Trophoblast cell (in vitro differentiated cells and primary cell): ENCODE results near the gene SDCCAG8.
A peak's percentile ranks its signal among the peaks of the same experiment; 100 is the strongest.

Source experiments
- DNase-seq, 2 donors: peaks; one replicate each; pipeline ENCODE4 v3.0.0-alpha.2; 2016
- H2AFZ ChIP-seq: 2 replicates; pipeline ENCODE4 v1.6.1; 2013; ENCODE audit warnings: low read length, moderate library complexity, mild to moderate bottlenecking; ENCODE audit not compliant: insufficient read depth, poor library complexity
- H2AK5ac ChIP-seq: 2 replicates; pipeline ENCODE4 v1.6.1; 2013; ENCODE audit warnings: mild to moderate bottlenecking, low read length
- H2BK120ac ChIP-seq: 2 replicates; pipeline ENCODE4 v1.6.1; 2013; ENCODE audit warnings: low read length, mild to moderate bottlenecking, moderate library complexity; ENCODE audit not compliant: insufficient read depth, poor library complexity
- H2BK12ac ChIP-seq: 2 replicates; pipeline ENCODE4 v1.6.1; 2013; ENCODE audit warnings: mild to moderate bottlenecking, low read length, moderate library complexity
- H2BK5ac ChIP-seq: 2 replicates; pipeline ENCODE4 v1.6.1; 2013; ENCODE audit warnings: low read length, low read depth, moderate library complexity, mild to moderate bottlenecking; ENCODE audit not compliant: poor library complexity
- H3K14ac ChIP-seq: 2 replicates; pipeline ENCODE4 v1.6.1; 2013; ENCODE audit warnings: mild to moderate bottlenecking, low read length
- H3K18ac ChIP-seq: 2 replicates; pipeline ENCODE4 v1.6.1; 2013; ENCODE audit warnings: mild to moderate bottlenecking, low read length
- H3K23ac ChIP-seq: 2 replicates; pipeline ENCODE4 v1.6.1; 2013; ENCODE audit warnings: low read length
- H3K27ac ChIP-seq: 2 replicates; pipeline ENCODE4 v1.5.1; 2013; ENCODE audit warnings: low read depth, mild to moderate bottlenecking, inconsistent platforms, low read length, moderate library complexity
- H3K27me3 ChIP-seq: 2 replicates; pipeline ENCODE4 v1.6.1; 2013; ENCODE audit warnings: inconsistent platforms, mild to moderate bottlenecking, low read length, moderate library complexity; ENCODE audit not compliant: insufficient read depth
- H3K36me3 ChIP-seq, 2 experiments: 1 replicate in 1 of 2; 2 replicates in 1 of 2; pipeline ENCODE4 v1.6.1; 2013; ENCODE audit warnings: low read length in 2 of 2, mild to moderate bottlenecking in 2 of 2, moderate library complexity in 1 of 2; ENCODE audit not compliant: insufficient read depth in 2 of 2, control insufficient read depth in 1 of 2
- H3K4ac ChIP-seq: 2 replicates; pipeline ENCODE4 v1.6.1; 2013; ENCODE audit warnings: low read depth, mild to moderate bottlenecking, low read length, moderate library complexity
- H3K4me1 ChIP-seq, 2 experiments: 1 replicate in 1 of 2; 2 replicates in 1 of 2; pipeline ENCODE4 v1.6.1; 2013; ENCODE audit warnings: low read length in 2 of 2, mild to moderate bottlenecking in 2 of 2, moderate library complexity in 1 of 2; ENCODE audit not compliant: insufficient read depth in 2 of 2, control insufficient read depth in 1 of 2
- H3K4me2 ChIP-seq: 2 replicates; pipeline ENCODE4 v1.6.1; 2013; ENCODE audit warnings: inconsistent platforms, mild to moderate bottlenecking, low read length, moderate library complexity
- H3K4me3 ChIP-seq: 2 replicates; pipeline ENCODE4 v1.5.1; 2013; ENCODE audit warnings: mild to moderate bottlenecking, low read depth, low read length, inconsistent platforms
- H3K79me1 ChIP-seq: one replicate; pipeline ENCODE4 v1.6.1; 2013; ENCODE audit warnings: low read length
- H3K79me2 ChIP-seq: 2 replicates; pipeline ENCODE4 v1.6.1; 2013; ENCODE audit warnings: low read length, mild to moderate bottlenecking; ENCODE audit not compliant: control insufficient read depth, insufficient read depth, poor library complexity
- H3K9ac ChIP-seq: 2 replicates; pipeline ENCODE4 v1.6.1; 2013; ENCODE audit warnings: mild to moderate bottlenecking, low read length
- H3K9me3 ChIP-seq: 2 replicates; pipeline ENCODE4 v1.6.1; 2013; ENCODE audit warnings: low read depth, mild to moderate bottlenecking, control low read depth, inconsistent platforms, low read length; ENCODE audit not compliant: insufficient read depth
- H4K12ac ChIP-seq: 2 replicates; pipeline ENCODE4 v1.6.1; 2013; ENCODE audit warnings: low read depth, mild to moderate bottlenecking, low read length, moderate library complexity
- H4K8ac ChIP-seq: 2 replicates; pipeline ENCODE4 v1.6.1; 2013; ENCODE audit warnings: low read depth, mild to moderate bottlenecking, low read length, moderate library complexity
- H4K91ac ChIP-seq: one replicate; pipeline ENCODE4 v1.6.1; 2013; ENCODE audit warnings: low read depth, mild to moderate bottlenecking, low read length, moderate library complexity
- WGBS: extraction: QIAGEN DNeasy Blood & Tissue Kit; methylation state at CpG from one replicate; pipeline ENCODE4 v1.1.7; 2013; ENCODE audit warnings: missing lambda C conversion rate; ENCODE audit not compliant: insufficient read length, insufficient coverage; ENCODE audit errors: extremely low coverage; 5-methylcytosine and 5-hydroxymethylcytosine counted together

Gene SDCCAG8

GRCh38 chr1:243407284-243408018 is 151.6 kb downstream of the SDCCAG8 start:
- Histone ChIP-seq H2BK120ac (no peak overlapping the region), H3K4me1 (no peaks in the 10 kb centered on the region), H4K8ac (no peak overlapping the region), H2AK5ac (no peak overlapping the region), H3K9me3 (no peaks in the 10 kb centered on the region), H3K18ac (no peak overlapping the region), H3K23ac (no peak overlapping the region), H3K4ac (no peak overlapping the region), H2AFZ (no peak overlapping the region), H3K27me3 (no peaks in the 10 kb centered on the region), H4K91ac (no peak overlapping the region), H3K79me1 (no peaks in the 10 kb centered on the region), H3K27ac (no peak overlapping the region), H3K14ac (no peak overlapping the region), H3K4me3 (no peak overlapping the region), H2BK12ac (no peak overlapping the region), H3K4me2 (no peak overlapping the region), H3K79me2 (no peaks in the 10 kb centered on the region), H3K36me3 (no peaks in the 10 kb centered on the region), H2BK5ac (no peak overlapping the region), H3K9ac (no peak overlapping the region), H4K12ac (no peak overlapping the region)
- peak; percentile 7 to 89 for DNase-seq
- no CpG with 5 or more reads among the region's 3 CpGs for WGBS

- Histone ChIP-seq H3K79me1 (no peaks in the 10 kb centered on the region), H3K27ac (no peak overlapping the region), H3K4me2 (no peak overlapping the region), H3K9ac (no peak overlapping the region), H4K8ac (no peak overlapping the region), H3K4me1 (no peaks in the 10 kb centered on the region), H3K4me3 (no peak overlapping the region), H3K14ac (no peak overlapping the region), H2AK5ac (no peak overlapping the region), H3K27me3 (no peaks in the 10 kb centered on the region), H3K79me2 (no peaks in the 10 kb centered on the region), H3K18ac (no peak overlapping the region), H3K36me3 (no peaks in the 10 kb centered on the region), H3K4ac (no peak overlapping the region), H3K23ac (no peak overlapping the region), H2BK12ac (no peak overlapping the region), H4K12ac (no peak overlapping the region), H4K91ac (no peak overlapping the region), H3K9me3 (no peaks in the 10 kb centered on the region), H2BK5ac (no peak overlapping the region), H2AFZ (no peak overlapping the region), H2BK120ac (no peak overlapping the region)
- DNase-seq, result no peak
Observed at GRCh38 chr1:243408479-243408878, 152.6 kb downstream of the SDCCAG8 start.

DNA sequence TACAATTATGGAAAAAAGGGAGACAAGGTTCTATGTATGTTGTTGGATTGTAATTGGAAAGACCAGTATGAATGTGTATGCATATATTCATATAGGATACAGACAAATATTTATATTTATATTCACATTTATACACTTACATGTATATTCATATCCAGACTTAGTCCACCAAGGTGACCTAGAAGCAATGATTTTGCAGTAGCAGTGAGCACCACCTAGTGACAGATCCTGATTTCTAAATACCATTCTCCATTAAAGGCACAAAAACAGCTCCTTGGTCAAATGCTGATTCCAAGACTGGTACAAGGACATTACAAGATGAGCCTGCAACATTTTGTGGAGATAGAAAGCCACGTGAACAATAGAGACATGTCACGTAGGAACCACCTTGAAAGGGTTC is 153.4 kb downstream of the SDCCAG8 start:
- no peaks in the 10 kb centered on the region for H3K27me3 ChIP-seq
- H3K9me3 ChIP-seq, result no peaks in the 10 kb centered on the region
- H2AFZ ChIP-seq, result no peak overlapping the region
- no peak overlapping the region for H4K8ac ChIP-seq
- no peak overlapping the region for H3K9ac ChIP-seq
- H3K4me1 ChIP-seq, result no peaks in the 10 kb centered on the region
- no peak for DNase-seq
- H3K14ac ChIP-seq, result no peak overlapping the region
- H2BK5ac ChIP-seq, result no peak overlapping the region
- no peak overlapping the region for H3K4me2 ChIP-seq
- no peak overlapping the region for H3K23ac ChIP-seq
- no peak overlapping the region for H2AK5ac ChIP-seq
- no peak overlapping the region for H2BK120ac ChIP-seq
- no peaks in the 10 kb centered on the region for H3K79me2 ChIP-seq
- H2BK12ac ChIP-seq, result no peak overlapping the region
- WGBS, result no CpG with 5 or more reads among the region's 2 CpGs
- no peaks in the 10 kb centered on the region for H3K79me1 ChIP-seq
- H4K91ac ChIP-seq, result no peak overlapping the region
- H3K36me3 ChIP-seq, result no peaks in the 10 kb centered on the region
- no peak overlapping the region for H3K4ac ChIP-seq
- H3K4me3 ChIP-seq, result no peak overlapping the region
- no peak overlapping the region for H4K12ac ChIP-seq
- H3K27ac ChIP-seq, result no peak overlapping the region
- no peak overlapping the region for H3K18ac ChIP-seq

GRCh38 chr1:243411472-243411871 is 155.6 kb downstream of the SDCCAG8 start:
- H3K27me3 ChIP-seq, result no peaks in the 10 kb centered on the region
- H3K27ac ChIP-seq, result no peak overlapping the region
- H3K4me2 ChIP-seq, result no peak overlapping the region
- no peak overlapping the region for H3K14ac ChIP-seq
- H2AK5ac ChIP-seq, result no peak overlapping the region
- H2BK120ac ChIP-seq, result no peak overlapping the region
- peaks cover 3 to 6% of the 10 kb centered on the region in 2 experiments for H3K36me3 ChIP-seq
- H2BK12ac ChIP-seq, result no peak overlapping the region
- DNase-seq, result no peak
- H4K8ac ChIP-seq, result no peak overlapping the region
- H3K79me2 ChIP-seq, result no peaks in the 10 kb centered on the region
- H3K23ac ChIP-seq, result no peak overlapping the region
- no peak overlapping the region for H3K9ac ChIP-seq
- H3K18ac ChIP-seq, result no peak overlapping the region
- no peaks in the 10 kb centered on the region for H3K4me1 ChIP-seq
- H3K4ac ChIP-seq, result no peak overlapping the region
- no peak overlapping the region for H2AFZ ChIP-seq
- H4K91ac ChIP-seq, result no peak overlapping the region
- H3K4me3 ChIP-seq, result no peak overlapping the region
- no peaks in the 10 kb centered on the region for H3K79me1 ChIP-seq
- no peak overlapping the region for H4K12ac ChIP-seq
- no CpG with 5 or more reads among the region's 5 CpGs for WGBS
- no peaks in the 10 kb centered on the region for H3K9me3 ChIP-seq
- H2BK5ac ChIP-seq, result no peak overlapping the region
